Breast epithelium (tissue), 3 donors: Measurements from ENCODE around the gene CEP128.

Experiments used
- POLR2A ChIP-seq: fragments of 450-650 bp; IDR thresholded peaks from one replicate; pipeline ENCODE4 v1.6.1; 2016; ENCODE audit warnings: antibody characterized with exemption, mild to moderate bottlenecking, moderate library complexity
- POLR2AphosphoS5 ChIP-seq, 3 donors: sonication (generic); formaldehyde crosslinking; IDR thresholded peaks; one replicate each; pipeline ENCODE4 v1.6.1; 2017; ENCODE audit warnings: antibody characterized with exemption in 3 of 3
- TF ChIP-seq, protein P1 (sequence below), 3 donors: fragments of 450-650 bp; IDR thresholded peaks; one replicate each; pipeline ENCODE4 v1.5.1; 2016 to 2017; ENCODE audit warnings: antibody characterized with exemption in 3 of 3, mild to moderate bottlenecking in 3 of 3, moderate library complexity in 3 of 3

DNA sequence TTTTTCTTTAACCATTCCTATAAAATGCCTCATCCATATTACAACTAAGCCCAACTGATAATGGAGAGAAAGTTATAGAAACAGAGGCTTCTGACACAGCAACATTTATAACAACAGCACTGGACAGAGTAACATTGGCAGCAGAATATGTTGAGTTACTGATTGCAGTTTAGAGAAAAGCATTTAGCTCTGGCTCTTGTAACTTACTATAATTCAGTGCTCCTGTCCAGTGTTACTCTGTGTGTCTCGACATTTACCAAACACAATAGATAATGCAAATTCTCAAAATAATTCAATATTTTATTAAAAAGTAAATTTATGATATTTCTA, 356.1 kb downstream of the CEP128 start:
- TF ChIP-seq POLR2A (no peak), POLR2AphosphoS5 (IDR thresholded peaks at IDR 0.05) (no peak)
- TF ChIP-seq, protein P1, sequence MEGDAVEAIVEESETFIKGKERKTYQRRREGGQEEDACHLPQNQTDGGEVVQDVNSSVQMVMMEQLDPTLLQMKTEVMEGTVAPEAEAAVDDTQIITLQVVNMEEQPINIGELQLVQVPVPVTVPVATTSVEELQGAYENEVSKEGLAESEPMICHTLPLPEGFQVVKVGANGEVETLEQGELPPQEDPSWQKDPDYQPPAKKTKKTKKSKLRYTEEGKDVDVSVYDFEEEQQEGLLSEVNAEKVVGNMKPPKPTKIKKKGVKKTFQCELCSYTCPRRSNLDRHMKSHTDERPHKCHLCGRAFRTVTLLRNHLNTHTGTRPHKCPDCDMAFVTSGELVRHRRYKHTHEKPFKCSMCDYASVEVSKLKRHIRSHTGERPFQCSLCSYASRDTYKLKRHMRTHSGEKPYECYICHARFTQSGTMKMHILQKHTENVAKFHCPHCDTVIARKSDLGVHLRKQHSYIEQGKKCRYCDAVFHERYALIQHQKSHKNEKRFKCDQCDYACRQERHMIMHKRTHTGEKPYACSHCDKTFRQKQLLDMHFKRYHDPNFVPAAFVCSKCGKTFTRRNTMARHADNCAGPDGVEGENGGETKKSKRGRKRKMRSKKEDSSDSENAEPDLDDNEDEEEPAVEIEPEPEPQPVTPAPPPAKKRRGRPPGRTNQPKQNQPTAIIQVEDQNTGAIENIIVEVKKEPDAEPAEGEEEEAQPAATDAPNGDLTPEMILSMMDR (IDR thresholded peaks at IDR 0.05), result no peak
